Natural killer cell treated with Interleukin-12 subunit alpha and Interleukin-12 subunit beta and Interleukin-15 and Interleukin-18, amount 100 ng/mL, for 72 hours (primary cell): ENCODE measurements around the gene AKR1E2. TPM values are rescaled to one million over a fixed set of nuclear protein-coding genes. Genes with fewer than 3 reads are reported as not detected.
"Not testable (repeated sequence)": the region's sequence is repeated elsewhere in the genome, so short reads cannot be mapped to it uniquely, and the experiment has no call there.

Experiments used
- ATAC-seq, 2 donors: fragments of 150-1000 bp; cut with Tn5 transposase in 1 of 2; sonication (Bioruptor Pico), chemical (Tn5 transposase) in 1 of 2; 2 replicates each; pipeline ENCODE4 v1.10.0; 2021
- DNase-seq: peaks from one replicate; pipeline ENCODE4 v3.0.0; 2022; ENCODE audit warnings: low spot score
- H3K27ac Mint-ChIP-seq, 2 donors: 1 replicate in 1 of 2; 2 replicates in 1 of 2; pipeline ENCODE4 v1.8.0; 2022; ENCODE audit warnings: mixed read lengths in 2 of 2, mild to moderate bottlenecking in 1 of 2, moderate library complexity in 1 of 2
- H3K27me3 Mint-ChIP-seq, 2 donors: 1 replicate in 1 of 2; 2 replicates in 1 of 2; pipeline ENCODE4 v1.8.0; 2022; ENCODE audit warnings: mixed read lengths in 2 of 2
- H3K36me3 Mint-ChIP-seq: one replicate; pipeline ENCODE4 v1.8.0; 2022; ENCODE audit warnings: mixed read lengths
- H3K4me1 Mint-ChIP-seq, 2 donors: 1 replicate in 1 of 2; 2 replicates in 1 of 2; pipeline ENCODE4 v1.8.0; 2022; ENCODE audit warnings: low read depth in 2 of 2, mixed read lengths in 2 of 2, mild to moderate bottlenecking in 1 of 2
- H3K4me3 Mint-ChIP-seq: one replicate; pipeline ENCODE4 v1.8.0; 2022; ENCODE audit warnings: mixed read lengths
- H3K9me3 Mint-ChIP-seq: 2 replicates; pipeline ENCODE4 v1.8.0; 2022; ENCODE audit warnings: mixed read lengths
- total RNA-seq, 2 donors: library from RNA; stranded (reverse); gene quantifications; one replicate each; pipeline ENCODE4 v1.2.3, GENCODE V29; 2022

The AKR1E2 gene
- total RNA-seq, 2 donors from 2014 or later = 2.2 to 3.9 TPM

DNA sequence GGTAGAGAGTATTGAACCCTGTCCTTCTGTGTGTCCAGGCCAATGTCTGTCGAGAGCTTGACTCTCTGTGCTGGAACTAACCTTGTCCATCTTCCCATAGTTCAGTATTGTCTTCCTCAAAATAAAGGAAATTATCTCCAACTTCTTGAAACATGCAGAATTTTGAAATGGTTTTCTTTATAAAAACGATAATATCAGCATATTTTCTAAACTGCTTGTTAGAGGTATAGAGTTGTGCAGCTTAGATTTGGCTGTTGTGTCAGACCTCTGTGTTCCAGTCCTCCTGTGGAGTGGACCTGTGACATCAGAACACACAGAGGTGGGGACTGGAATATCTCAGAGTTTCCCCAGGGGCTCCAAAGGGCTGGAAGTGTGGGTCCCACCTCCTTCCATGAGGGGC lies 22.2 kb upstream of the AKR1E2 start:
- Mint-ChIP-seq H3K9me3 (no peaks in the 10 kb centered on the region), H3K4me3 (no peak overlapping the region), H3K27ac (no peak overlapping the region), H3K4me1 (no peaks in the 10 kb centered on the region), H3K36me3 (no peaks in the 10 kb centered on the region), H3K27me3 (peaks cover 11 to 13% of the 10 kb centered on the region in 2 donors)
- DNase-seq = no peak
- ATAC-seq = no peak

GRCh38 chr10:4804465-4804864 lies 21.5 kb upstream of the AKR1E2 start:
- ATAC-seq (no peak), DNase-seq (no peak)
- H3K36me3 Mint-ChIP-seq = no peaks in the 10 kb centered on the region
- H3K4me3 Mint-ChIP-seq = no peak overlapping the region
- H3K27me3 Mint-ChIP-seq = peaks cover 11 to 13% of the 10 kb centered on the region in 2 donors
- no peak overlapping the region for H3K27ac Mint-ChIP-seq
- no peaks in the 10 kb centered on the region for H3K9me3 Mint-ChIP-seq
- H3K4me1 Mint-ChIP-seq = no peaks in the 10 kb centered on the region

- H3K36me3 Mint-ChIP-seq = no peaks in the 10 kb centered on the region
- no peak overlapping the region for H3K4me3 Mint-ChIP-seq
- H3K27ac Mint-ChIP-seq = no peak overlapping the region
- peaks cover 10 to 13% of the 10 kb centered on the region in 2 donors for H3K27me3 Mint-ChIP-seq
- H3K9me3 Mint-ChIP-seq = no peaks in the 10 kb centered on the region
- H3K4me1 Mint-ChIP-seq = no peaks in the 10 kb centered on the region
- DNase-seq = no peak
- ATAC-seq = no peak
These were observed 19.5 kb upstream of the AKR1E2 start for GRCh38 chr10:4806534-4806933.

DNA sequence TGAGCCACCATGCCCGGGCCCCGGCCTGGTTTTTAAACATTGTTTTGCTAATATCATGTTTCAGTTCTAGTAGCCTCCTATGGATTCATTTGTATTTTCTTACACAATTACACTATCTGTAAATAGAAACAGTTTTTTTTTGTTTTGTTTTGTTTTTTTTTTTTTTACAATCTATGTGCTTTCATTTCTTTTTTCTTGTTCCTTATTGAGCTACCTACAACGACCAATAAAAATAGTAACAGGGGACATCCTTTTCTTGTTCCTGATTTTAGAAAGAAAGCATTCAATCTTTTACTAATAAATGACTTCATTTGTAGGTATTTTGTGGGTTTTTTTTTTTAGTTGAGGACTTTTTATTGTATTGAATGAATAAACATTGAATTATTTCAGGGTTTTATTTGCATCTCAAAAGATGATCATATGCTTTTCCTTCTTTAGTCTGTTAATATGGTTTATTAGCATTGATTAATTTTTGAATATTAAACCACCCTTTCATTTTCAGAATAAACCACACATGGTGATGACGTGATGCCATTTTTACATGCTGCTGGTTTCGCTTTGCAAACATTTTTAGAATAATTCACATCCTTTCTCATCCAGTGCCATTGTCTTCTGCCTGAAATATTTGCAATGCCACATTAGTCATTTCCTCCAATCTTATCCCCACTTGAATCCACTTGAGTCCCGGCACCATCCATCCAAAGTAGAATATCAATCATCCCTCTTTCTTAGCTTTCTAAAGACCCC lies 18.1 kb upstream of the AKR1E2 start:
- ATAC-seq = no peak
- Mint-ChIP-seq H3K4me1 (no peaks in the 10 kb centered on the region), H3K36me3 (no peaks in the 10 kb centered on the region), H3K9me3 (no peaks in the 10 kb centered on the region), H3K27ac (no peak overlapping the region), H3K27me3 (peaks cover 11 to 20% of the 10 kb centered on the region in 2 donors), H3K4me3 (no peak overlapping the region)
- DNase-seq = no peak

- Mint-ChIP-seq H3K4me3 (no peak overlapping the region), H3K9me3 (no peaks in the 10 kb centered on the region), H3K4me1 (no peaks in the 10 kb centered on the region), H3K27ac (no peak overlapping the region), H3K27me3 (peaks cover 11 to 20% of the 10 kb centered on the region in 2 donors), H3K36me3 (no peaks in the 10 kb centered on the region)
- DNase-seq = no peak
- ATAC-seq = no peak
These were observed 16.9 kb upstream of the AKR1E2 start for GRCh38 chr10:4809156-4809555.

DNA sequence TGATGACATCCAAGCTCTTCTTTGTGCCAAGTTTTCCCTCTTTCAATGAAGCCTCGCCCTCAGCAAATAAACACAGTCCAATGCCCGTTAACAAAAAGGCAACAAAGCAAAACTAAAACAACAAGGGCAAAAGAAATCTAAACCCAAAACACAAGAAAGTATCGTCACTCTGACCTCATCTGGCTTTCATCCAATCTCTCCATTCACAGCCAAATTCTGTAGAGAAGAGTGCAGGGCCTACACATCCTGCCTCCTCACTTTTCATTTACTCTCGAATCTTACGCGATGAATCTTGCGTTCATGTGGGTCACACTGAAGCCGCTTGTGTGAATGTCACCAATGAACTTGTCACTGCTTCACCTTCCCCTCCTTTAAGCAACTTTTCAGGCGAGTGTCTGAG lies 15.9 kb upstream of the AKR1E2 start:
- Mint-ChIP-seq H3K27me3 (peaks cover 11 to 20% of the 10 kb centered on the region in 2 donors), H3K9me3 (no peaks in the 10 kb centered on the region), H3K36me3 (no peaks in the 10 kb centered on the region), H3K4me1 (no peaks in the 10 kb centered on the region), H3K27ac (no peak overlapping the region), H3K4me3 (no peak overlapping the region)
- DNase-seq = no peak
- no peak for ATAC-seq

DNA sequence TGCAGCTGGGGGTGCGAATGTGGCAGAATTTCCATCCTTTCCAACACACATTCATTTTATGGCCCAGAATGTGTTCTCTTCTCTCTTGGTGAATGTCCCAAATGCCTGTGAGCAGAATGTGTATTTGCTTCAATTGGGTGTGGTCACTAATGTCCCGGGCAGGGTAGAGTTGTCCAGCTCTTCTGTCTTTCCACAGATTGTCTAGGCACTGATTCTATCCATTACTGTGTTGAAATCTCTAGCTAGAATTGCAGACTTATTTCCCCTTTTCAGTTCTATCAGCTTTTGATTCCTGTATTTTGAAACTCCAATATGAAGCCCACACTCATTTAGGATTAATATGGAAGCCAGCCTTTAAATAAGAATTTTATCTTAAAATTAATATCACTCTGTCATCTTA lies 14.0 kb upstream of the AKR1E2 start:
- Mint-ChIP-seq H3K9me3 (no peaks in the 10 kb centered on the region), H3K27ac (no peak overlapping the region), H3K4me1 (no peaks in the 10 kb centered on the region), H3K4me3 (no peak overlapping the region), H3K27me3 (peaks cover 4 to 17% of the 10 kb centered on the region in 2 donors), H3K36me3 (no peaks in the 10 kb centered on the region)
- DNase-seq = no peak
- ATAC-seq = no peak

- Mint-ChIP-seq H3K27me3 (peaks cover 6 to 19% of the 10 kb centered on the region in 2 donors), H3K4me3 (no peak overlapping the region), H3K4me1 (no peaks in the 10 kb centered on the region), H3K36me3 (no peaks in the 10 kb centered on the region), H3K27ac (no peak overlapping the region), H3K9me3 (no peaks in the 10 kb centered on the region)
- no peak for DNase-seq
- ATAC-seq = no peak
These were observed 13.0 kb upstream of the AKR1E2 start for GRCh38 chr10:4813023-4813422.

GRCh38 chr10:4813496-4813895 lies 12.5 kb upstream of the AKR1E2 start:
- no peak overlapping the region for H3K27ac Mint-ChIP-seq
- H3K27me3 Mint-ChIP-seq = peaks cover 10 to 19% of the 10 kb centered on the region in 2 donors
- H3K9me3 Mint-ChIP-seq = no peaks in the 10 kb centered on the region
- no peak overlapping the region for H3K4me3 Mint-ChIP-seq
- H3K36me3 Mint-ChIP-seq = no peaks in the 10 kb centered on the region
- no peaks in the 10 kb centered on the region for H3K4me1 Mint-ChIP-seq
- DNase-seq = no peak
- no peak for ATAC-seq

DNA sequence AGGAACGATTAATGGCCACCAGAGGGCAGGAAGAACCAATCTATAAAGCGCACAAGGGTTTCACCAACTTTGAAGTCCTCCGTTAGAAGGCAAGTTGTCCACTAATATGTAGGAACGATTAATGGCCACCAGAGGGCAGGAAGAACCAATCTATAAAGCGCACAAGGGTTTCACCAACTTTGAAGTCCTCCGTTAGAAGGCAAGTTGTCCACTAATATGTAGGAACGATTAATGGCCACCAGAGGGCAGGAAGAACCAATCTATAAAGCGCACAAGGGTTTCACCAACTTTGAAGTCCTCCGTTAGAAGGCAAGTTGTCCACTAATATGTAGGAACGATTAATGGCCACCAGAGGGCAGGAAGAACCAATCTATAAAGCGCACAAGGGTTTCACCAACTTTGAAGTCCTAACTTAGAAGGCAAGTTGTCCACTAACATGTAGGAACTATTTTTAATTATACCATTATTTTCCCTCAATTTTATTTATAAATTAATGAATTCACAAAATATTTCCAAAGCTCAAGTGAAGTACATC lies 10.3 kb upstream of the AKR1E2 start:
- not testable (repeated sequence) for H3K9me3 Mint-ChIP-seq, H3K4me3 Mint-ChIP-seq, H3K4me1 Mint-ChIP-seq, ATAC-seq, DNase-seq, H3K27ac Mint-ChIP-seq, H3K36me3 Mint-ChIP-seq
- peaks cover 21 to 32% of the 10 kb centered on the region in 2 donors for H3K27me3 Mint-ChIP-seq

DNA sequence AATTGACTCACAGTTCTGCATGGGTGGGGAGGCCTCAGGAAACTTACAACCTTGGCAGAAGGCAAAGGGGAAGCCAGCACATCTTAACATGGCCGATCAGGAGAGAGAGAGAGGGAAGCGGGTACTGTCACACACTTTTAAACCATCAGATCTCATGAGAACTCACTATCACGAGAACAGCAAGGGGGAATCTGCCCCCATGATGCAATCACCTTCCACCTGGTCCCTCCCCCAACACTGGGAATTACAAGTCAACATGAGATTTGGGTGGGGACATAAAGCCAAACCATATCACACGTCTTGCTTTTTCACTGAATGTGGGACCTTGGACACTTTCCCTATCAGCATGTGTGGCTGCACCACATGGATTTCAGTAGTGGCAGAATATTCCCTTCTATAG lies 9.0 kb upstream of the AKR1E2 start:
- no peak for ATAC-seq

GRCh38 chr10:4819067-4819466 lies 6.9 kb upstream of the AKR1E2 start:
- no peak overlapping the region for H3K27ac Mint-ChIP-seq
- no peaks in the 10 kb centered on the region for H3K4me1 Mint-ChIP-seq
- no peak for DNase-seq
- ATAC-seq = no peak
- no peaks in the 10 kb centered on the region for H3K36me3 Mint-ChIP-seq
- H3K9me3 Mint-ChIP-seq = no peaks in the 10 kb centered on the region
- no peak overlapping the region for H3K4me3 Mint-ChIP-seq
- peaks cover 36 to 50% of the 10 kb centered on the region in 2 donors for H3K27me3 Mint-ChIP-seq

More for the DNA sequence above, 9.0 kb upstream of the AKR1E2 start:
- H3K27ac Mint-ChIP-seq = no peak overlapping the region
- H3K9me3 Mint-ChIP-seq = no peaks in the 10 kb centered on the region
- no peaks in the 10 kb centered on the region for H3K36me3 Mint-ChIP-seq
- no peaks in the 10 kb centered on the region for H3K4me1 Mint-ChIP-seq
- peaks cover 25 to 36% of the 10 kb centered on the region in 2 donors for H3K27me3 Mint-ChIP-seq
- no peak for DNase-seq
- no peak overlapping the region for H3K4me3 Mint-ChIP-seq

- Mint-ChIP-seq H3K27me3 (peaks cover 40 to 57% of the 10 kb centered on the region in 2 donors), H3K36me3 (no peaks in the 10 kb centered on the region), H3K4me1 (no peaks in the 10 kb centered on the region), H3K4me3 (no peak overlapping the region), H3K9me3 (no peaks in the 10 kb centered on the region), H3K27ac (no peak overlapping the region)
- DNase-seq = no peak
- ATAC-seq = no peak
These were observed 6.3 kb upstream of the AKR1E2 start for GRCh38 chr10:4819707-4820106.

- Mint-ChIP-seq H3K36me3 (no peaks in the 10 kb centered on the region), H3K9me3 (no peaks in the 10 kb centered on the region), H3K27ac (no peak overlapping the region), H3K4me3 (no peak overlapping the region), H3K27me3 (peaks cover 45 to 61% of the 10 kb centered on the region in 2 donors), H3K4me1 (peaks cover 0 to 3% of the 10 kb centered on the region in 2 donors)
- no peak for DNase-seq
- ATAC-seq = no peak
These were observed 5.1 kb upstream of the AKR1E2 start for GRCh38 chr10:4820804-4821401.
